Neural progenitor cell (in vitro differentiated cells): ENCODE results near the gene PCSK5. TPM values are rescaled to one million over a fixed set of nuclear protein-coding genes. Genes with fewer than 3 reads are reported as not detected.
A peak's percentile ranks its signal among the peaks of the same experiment; 100 is the strongest.

Experiments
- DNase-seq: peaks from one replicate; pipeline ENCODE4 v3.0.0-alpha.2; 2016; ENCODE audit warnings: low spot score
- H2AFZ ChIP-seq: fragments of 200-600 bp; sonication (generic); replicated peaks from 2 replicates; pipeline ENCODE4 v1.6.1; 2016; ENCODE audit warnings: antibody characterized with exemption
- H3F3A ChIP-seq: fragments of 200-600 bp; sonication (generic); 2 replicates; pipeline ENCODE4 v1.6.1; 2016; ENCODE audit warnings: antibody characterized with exemption, low read depth
- H3K27ac ChIP-seq: fragments of 200-600 bp; sonication (generic); 2 replicates; pipeline ENCODE4 v1.5.1; 2016; ENCODE audit warnings: mild to moderate bottlenecking
- H3K27me3 ChIP-seq: fragments of 200-600 bp; sonication (generic); 2 replicates; pipeline ENCODE4 v1.6.1; 2016; ENCODE audit warnings: mild to moderate bottlenecking, moderate library complexity
- H3K36me3 ChIP-seq: fragments of 200-600 bp; sonication (generic); 2 replicates; pipeline ENCODE4 v1.5.1; 2016
- H3K4me1 ChIP-seq: fragments of 200-600 bp; sonication (generic); 2 replicates; pipeline ENCODE4 v1.6.1; 2016; ENCODE audit warnings: mixed run types
- H3K4me2 ChIP-seq: fragments of 200-600 bp; sonication (generic); 2 replicates; pipeline ENCODE4 v1.6.1; 2016
- H3K4me3 ChIP-seq: fragments of 200-600 bp; sonication (generic); 2 replicates; pipeline ENCODE4 v1.5.1; 2016
- H3K79me2 ChIP-seq: fragments of 200-600 bp; sonication (generic); 2 replicates; pipeline ENCODE4 v1.6.1; 2016; ENCODE audit warnings: low read depth
- H3K9ac ChIP-seq: fragments of 200-600 bp; sonication (generic); 2 replicates; pipeline ENCODE4 v1.6.1; 2016
- H3K9me3 ChIP-seq: fragments of 200-600 bp; sonication (generic); 2 replicates; pipeline ENCODE4 v1.5.1; 2016; ENCODE audit warnings: low read depth
- H4K20me1 ChIP-seq: fragments of 200-600 bp; sonication (generic); 2 replicates; pipeline ENCODE4 v1.6.1; 2016; ENCODE audit warnings: low read depth
- H3K27ac Mint-ChIP-seq: 3 replicates; pipeline ENCODE4 v1.8.0; 2021; ENCODE audit warnings: mixed read lengths
- H3K27me3 Mint-ChIP-seq: 2 replicates; pipeline ENCODE4 v1.8.0; 2022; ENCODE audit warnings: low read depth, mild to moderate bottlenecking, inconsistent platforms, moderate library complexity, mixed read lengths; ENCODE audit not compliant: insufficient read depth
- H3K36me3 Mint-ChIP-seq: 3 replicates; pipeline ENCODE4 v1.8.0; 2021; ENCODE audit warnings: mixed read lengths
- H3K4me1 Mint-ChIP-seq: 3 replicates; pipeline ENCODE4 v1.8.0; 2021; ENCODE audit warnings: mixed read lengths
- H3K4me3 Mint-ChIP-seq: 3 replicates; pipeline ENCODE4 v1.8.0; 2021; ENCODE audit warnings: mild to moderate bottlenecking, moderate library complexity, mixed read lengths
- H3K9me3 Mint-ChIP-seq: 3 replicates; pipeline ENCODE4 v1.8.0; 2020; ENCODE audit warnings: mixed read lengths
- EZH2 ChIP-seq: fragments of 200-600 bp; sonication (generic); IDR thresholded peaks from 2 replicates; pipeline ENCODE4 v1.6.1; 2017; ENCODE audit warnings: antibody characterized with exemption, mild to moderate bottlenecking, moderate library complexity
- EZH2phosphoT487 ChIP-seq: fragments of 200-600 bp; sonication (generic); IDR thresholded peaks from 2 replicates; pipeline ENCODE4 v1.6.1; 2017; ENCODE audit warnings: antibody characterized with exemption
- total RNA-seq: library from RNA; depleted of rRNA; stranded (reverse); fragments of >200 nt; gene quantifications from 2 replicates; pipeline ENCODE4 v1.2.3, GENCODE V29; 2015; ENCODE audit warnings: low replicate concordance
- TF ChIP-seq, protein P1 (sequence below): fragments of 200-600 bp; sonication (generic); IDR thresholded peaks from 2 replicates; pipeline ENCODE4 v1.5.1; 2017; ENCODE audit warnings: antibody characterized with exemption, mild to moderate bottlenecking

The PCSK5 gene
- total RNA-seq, 1 donor from 2014 or later: 23.4 TPM

DNA sequence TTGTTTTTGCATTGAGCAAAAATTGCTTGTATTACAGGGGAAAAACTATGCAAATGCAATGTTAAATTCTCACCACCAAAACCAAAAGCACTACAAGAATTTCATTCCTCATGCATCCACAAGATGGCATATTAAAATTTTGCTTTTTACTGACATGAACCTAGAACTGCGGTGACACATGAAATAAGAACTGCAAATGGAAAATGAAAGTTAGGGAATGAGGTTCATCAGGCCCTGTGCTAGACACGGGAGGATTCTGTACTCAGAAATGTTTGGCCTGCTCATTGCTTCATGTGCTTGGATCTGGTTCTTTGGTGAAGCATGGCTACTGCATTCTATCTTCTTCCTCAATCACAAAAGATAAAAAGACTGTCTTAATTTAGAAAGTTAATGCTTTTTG lies 512.9 kb downstream of the PCSK5 start:
- no peaks in the 10 kb centered on the region for H3F3A ChIP-seq
- no peak overlapping the region for H3K27ac Mint-ChIP-seq
- no peaks in the 10 kb centered on the region for H3K36me3 Mint-ChIP-seq
- H3K27ac ChIP-seq: no peak overlapping the region
- no peak overlapping the region for H2AFZ ChIP-seq
- DNase-seq: no peak
- H3K4me1 ChIP-seq: no peaks in the 10 kb centered on the region
- no peaks in the 10 kb centered on the region for H4K20me1 ChIP-seq
- no peak overlapping the region for H3K4me2 ChIP-seq
- TF ChIP-seq EZH2phosphoT487: no peak
- TF ChIP-seq EZH2: no peak
- TF ChIP-seq, protein P1, sequence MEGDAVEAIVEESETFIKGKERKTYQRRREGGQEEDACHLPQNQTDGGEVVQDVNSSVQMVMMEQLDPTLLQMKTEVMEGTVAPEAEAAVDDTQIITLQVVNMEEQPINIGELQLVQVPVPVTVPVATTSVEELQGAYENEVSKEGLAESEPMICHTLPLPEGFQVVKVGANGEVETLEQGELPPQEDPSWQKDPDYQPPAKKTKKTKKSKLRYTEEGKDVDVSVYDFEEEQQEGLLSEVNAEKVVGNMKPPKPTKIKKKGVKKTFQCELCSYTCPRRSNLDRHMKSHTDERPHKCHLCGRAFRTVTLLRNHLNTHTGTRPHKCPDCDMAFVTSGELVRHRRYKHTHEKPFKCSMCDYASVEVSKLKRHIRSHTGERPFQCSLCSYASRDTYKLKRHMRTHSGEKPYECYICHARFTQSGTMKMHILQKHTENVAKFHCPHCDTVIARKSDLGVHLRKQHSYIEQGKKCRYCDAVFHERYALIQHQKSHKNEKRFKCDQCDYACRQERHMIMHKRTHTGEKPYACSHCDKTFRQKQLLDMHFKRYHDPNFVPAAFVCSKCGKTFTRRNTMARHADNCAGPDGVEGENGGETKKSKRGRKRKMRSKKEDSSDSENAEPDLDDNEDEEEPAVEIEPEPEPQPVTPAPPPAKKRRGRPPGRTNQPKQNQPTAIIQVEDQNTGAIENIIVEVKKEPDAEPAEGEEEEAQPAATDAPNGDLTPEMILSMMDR: peak; percentile 44
- H3K4me3 ChIP-seq: no peak overlapping the region
- no peak overlapping the region for H3K4me3 Mint-ChIP-seq
- no peaks in the 10 kb centered on the region for H3K79me2 ChIP-seq
- H3K9ac ChIP-seq: no peak overlapping the region
- no peaks in the 10 kb centered on the region for H3K9me3 ChIP-seq
- peaks cover 4% of the 10 kb centered on the region for H3K27me3 Mint-ChIP-seq
- H3K36me3 ChIP-seq: no peaks in the 10 kb centered on the region
- no peaks in the 10 kb centered on the region for H3K27me3 ChIP-seq
- no peaks in the 10 kb centered on the region for H3K9me3 Mint-ChIP-seq
- H3K4me1 Mint-ChIP-seq: peaks cover 2% of the 10 kb centered on the region

DNA sequence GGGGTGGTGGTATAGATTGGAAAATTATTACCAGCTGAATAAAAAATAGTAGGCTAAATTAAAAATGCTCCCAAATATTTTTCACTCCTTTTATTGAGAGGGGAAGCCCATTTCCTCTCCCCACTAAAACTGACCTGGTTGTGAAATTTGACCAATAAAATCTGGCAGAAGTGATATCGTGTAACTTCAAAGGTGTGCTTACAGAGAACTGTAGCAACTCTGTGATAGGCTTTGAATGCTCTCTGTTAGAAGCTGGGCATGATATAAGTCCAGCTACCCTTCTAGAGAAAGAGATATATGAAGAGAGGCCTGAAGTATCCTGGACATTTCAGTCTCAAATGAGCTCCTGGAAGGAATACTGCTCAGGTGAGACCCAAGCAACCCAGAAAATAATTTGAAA lies 513.9 kb downstream of the PCSK5 start:
- no peak for DNase-seq
- Mint-ChIP-seq H3K9me3 (no peaks in the 10 kb centered on the region), H3K36me3 (no peaks in the 10 kb centered on the region), H3K27ac (no peak overlapping the region), H3K27me3 (peaks cover 2% of the 10 kb centered on the region), H3K4me3 (no peak overlapping the region), H3K4me1 (peaks cover 2% of the 10 kb centered on the region)
- Histone ChIP-seq H3K4me3 (no peak overlapping the region), H3K4me2 (no peak overlapping the region), H3F3A (no peaks in the 10 kb centered on the region), H4K20me1 (no peaks in the 10 kb centered on the region), H3K36me3 (no peaks in the 10 kb centered on the region), H3K9me3 (no peaks in the 10 kb centered on the region), H2AFZ (no peak overlapping the region), H3K4me1 (no peaks in the 10 kb centered on the region), H3K27me3 (no peaks in the 10 kb centered on the region), H3K79me2 (no peaks in the 10 kb centered on the region), H3K9ac (no peak overlapping the region), H3K27ac (no peak overlapping the region)
- TF ChIP-seq EZH2phosphoT487: no peak
- TF ChIP-seq EZH2: no peak
- TF ChIP-seq, protein P1: no peak

DNA sequence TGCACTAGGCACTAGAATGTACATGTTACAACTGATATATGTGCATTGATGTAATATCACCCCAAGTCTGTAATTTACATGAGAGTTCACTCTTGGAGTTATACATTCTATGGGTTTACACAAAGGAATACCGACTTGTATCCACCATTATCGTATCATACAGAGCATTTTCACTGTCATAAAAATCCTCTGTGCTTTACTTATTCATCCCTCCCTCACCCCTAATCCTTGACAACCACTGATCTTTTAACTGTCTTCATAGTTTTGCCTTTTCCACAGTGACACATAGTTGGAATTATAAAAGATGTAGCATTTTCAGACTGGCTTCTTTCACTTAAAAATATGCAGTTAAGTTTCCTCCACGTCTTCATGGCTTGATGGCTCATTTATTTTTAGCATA lies 514.9 kb downstream of the PCSK5 start:
- TF ChIP-seq EZH2phosphoT487 (no peak), EZH2 (no peak)
- TF ChIP-seq, protein P1: no peak
- Histone ChIP-seq H3K4me1 (no peaks in the 10 kb centered on the region), H3F3A (no peaks in the 10 kb centered on the region), H2AFZ (no peak overlapping the region), H3K36me3 (no peaks in the 10 kb centered on the region), H3K9ac (no peak overlapping the region), H3K27me3 (no peaks in the 10 kb centered on the region), H3K4me2 (no peak overlapping the region), H3K4me3 (no peak overlapping the region), H3K79me2 (no peaks in the 10 kb centered on the region), H3K9me3 (no peaks in the 10 kb centered on the region), H4K20me1 (no peaks in the 10 kb centered on the region), H3K27ac (no peak overlapping the region)
- Mint-ChIP-seq H3K4me1 (peaks cover 2% of the 10 kb centered on the region), H3K4me3 (no peak overlapping the region), H3K9me3 (no peaks in the 10 kb centered on the region), H3K27ac (no peak overlapping the region), H3K27me3 (peaks cover 1% of the 10 kb centered on the region), H3K36me3 (no peaks in the 10 kb centered on the region)
- no peak for DNase-seq

DNA sequence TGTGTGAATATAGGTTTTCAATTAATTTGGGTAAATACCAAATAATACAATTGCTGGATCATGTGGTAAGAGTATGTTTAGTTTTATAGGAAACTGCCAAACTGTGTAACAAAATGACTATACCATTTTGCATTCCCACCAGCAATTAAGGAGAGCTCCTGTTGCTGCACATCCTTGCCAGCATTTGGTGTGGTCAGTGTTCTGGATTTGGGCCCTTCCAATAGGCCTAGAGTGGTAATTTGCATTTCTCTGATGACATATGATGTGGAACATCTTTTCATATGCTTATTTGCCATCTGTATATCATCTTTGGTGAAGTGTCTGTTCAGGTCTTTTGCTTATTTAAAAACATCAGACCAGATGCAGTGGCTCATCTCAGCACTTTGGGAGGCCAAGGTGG lies 515.4 kb downstream of the PCSK5 start:
- Histone ChIP-seq H3K4me1 (no peaks in the 10 kb centered on the region), H3K27ac (no peak overlapping the region), H3K4me3 (no peak overlapping the region), H4K20me1 (no peaks in the 10 kb centered on the region), H3K36me3 (no peaks in the 10 kb centered on the region), H3K9ac (no peak overlapping the region), H2AFZ (no peak overlapping the region), H3K4me2 (no peak overlapping the region), H3K27me3 (no peaks in the 10 kb centered on the region), H3K9me3 (no peaks in the 10 kb centered on the region), H3K79me2 (no peaks in the 10 kb centered on the region), H3F3A (no peaks in the 10 kb centered on the region)
- TF ChIP-seq EZH2: no peak
- TF ChIP-seq, protein P1: no peak
- TF ChIP-seq EZH2phosphoT487: no peak
- no peak for DNase-seq
- Mint-ChIP-seq H3K27ac (no peak overlapping the region), H3K9me3 (no peaks in the 10 kb centered on the region), H3K4me1 (peaks cover 2% of the 10 kb centered on the region), H3K4me3 (no peak overlapping the region), H3K27me3 (no peaks in the 10 kb centered on the region), H3K36me3 (no peaks in the 10 kb centered on the region)
